Loucy (cell line): ENCODE results near the gene NTHL1.

Experiments used
- H2AFZ ChIP-seq: fragments of 200-600 bp; sonication (generic); 2 replicates; pipeline ENCODE4 v1.6.0; 2016; ENCODE audit warnings: antibody characterized with exemption, mild to moderate bottlenecking, low read length, moderate library complexity
- H3F3A ChIP-seq: fragments of 200-600 bp; 2 replicates; pipeline ENCODE4 v1.6.0; 2016; ENCODE audit warnings: antibody characterized with exemption, low read depth, mild to moderate bottlenecking
- H3K27me3 ChIP-seq: fragments of 200-600 bp; sonication (generic); 2 replicates; pipeline ENCODE4 v1.6.1; 2014; ENCODE audit warnings: low read length, mild to moderate bottlenecking; ENCODE audit not compliant: insufficient read depth, poor library complexity, severe bottlenecking
- H3K36me3 ChIP-seq: fragments of 200-600 bp; sonication (generic); 2 replicates; pipeline ENCODE4 v1.6.1; 2016; ENCODE audit warnings: low read length; ENCODE audit not compliant: insufficient read depth
- H3K4me1 ChIP-seq: fragments of 200-600 bp; sonication (generic); 2 replicates; pipeline ENCODE4 v1.5.1; 2014; ENCODE audit warnings: low read length, mild to moderate bottlenecking; ENCODE audit not compliant: insufficient read depth, poor library complexity, severe bottlenecking
- H3K4me2 ChIP-seq: fragments of 200-600 bp; sonication (generic); 2 replicates; pipeline ENCODE4 v1.6.0; 2014; ENCODE audit warnings: antibody characterized with exemption, low read length, low read depth, mild to moderate bottlenecking; ENCODE audit not compliant: poor library complexity, severe bottlenecking
- H3K4me3 ChIP-seq: fragments of 200-600 bp; sonication (generic); 2 replicates; pipeline ENCODE4 v1.5.1; 2014; ENCODE audit warnings: low read length, mild to moderate bottlenecking, mixed read lengths; ENCODE audit not compliant: poor library complexity, severe bottlenecking
- H3K79me2 ChIP-seq: fragments of 200-600 bp; sonication (generic); 2 replicates; pipeline ENCODE4 v1.6.1; 2014; ENCODE audit warnings: low read length; ENCODE audit not compliant: insufficient read depth
- H3K9ac ChIP-seq: fragments of 200-600 bp; sonication (generic); 2 replicates; pipeline ENCODE4 v1.6.0; 2014; ENCODE audit warnings: mild to moderate bottlenecking, low read depth, low read length, moderate library complexity; ENCODE audit not compliant: poor library complexity, severe bottlenecking
- H3K9me2 ChIP-seq: fragments of 200-600 bp; sonication (generic); replicated peaks from 2 replicates; pipeline ENCODE4 v1.6.1; 2016; ENCODE audit warnings: low read depth, low read length, mixed read lengths
- H3K9me3 ChIP-seq: fragments of 200-600 bp; sonication (generic); 2 replicates; pipeline ENCODE4 v1.6.1; 2014; ENCODE audit warnings: mild to moderate bottlenecking, antibody characterized with exemption, low read length, low read depth; ENCODE audit not compliant: insufficient read depth
- H4K20me1 ChIP-seq: fragments of 200-600 bp; sonication (generic); 2 replicates; pipeline ENCODE4 v1.6.0; 2014; ENCODE audit warnings: antibody characterized with exemption, low read length, mild to moderate bottlenecking; ENCODE audit not compliant: insufficient read depth, poor library complexity, severe bottlenecking
- CTCF ChIP-seq: fragments of 200-600 bp; sonication (generic); conservative IDR thresholded peaks from 2 replicates; pipeline ENCODE4 v1.5.1; 2014; ENCODE audit warnings: mild to moderate bottlenecking, antibody characterized with exemption, low read length
- EZH2phosphoT487 ChIP-seq: fragments of 200-600 bp; IDR thresholded peaks from 2 replicates; pipeline ENCODE4 v1.6.1; 2018; ENCODE audit warnings: antibody characterized with exemption, mild to moderate bottlenecking, moderate library complexity, borderline replicate concordance

NTHL1 gene

GRCh38 chr16:2001035-2001434, 46.6 kb downstream of the NTHL1 start:
- H3K4me2 ChIP-seq: no peak overlapping the region
- H3K36me3 ChIP-seq: peaks cover 31% of the 10 kb centered on the region; the same call in 1 of the 2 replicates

GRCh38 chr16:1999866-2000514, 47.6 kb downstream of the NTHL1 start:
- no peak overlapping the region for H3K9ac ChIP-seq
- no peak overlapping the region for H3K4me2 ChIP-seq
- peaks cover 4% of the 10 kb centered on the region for H4K20me1 ChIP-seq
- no peaks in the 10 kb centered on the region for H3K4me1 ChIP-seq
- no peaks in the 10 kb centered on the region for H3K9me2 ChIP-seq
- peaks cover 31% of the 10 kb centered on the region; the same call in 1 of the 2 replicates for H3K36me3 ChIP-seq
- H2AFZ ChIP-seq: no peak overlapping the region
- TF ChIP-seq CTCF (no peak), EZH2phosphoT487 (no peak)
- H3K4me3 ChIP-seq: no peak overlapping the region
- no peaks in the 10 kb centered on the region for H3F3A ChIP-seq
- no peaks in the 10 kb centered on the region for H3K9me3 ChIP-seq
- H3K79me2 ChIP-seq: peaks cover 11% of the 10 kb centered on the region; the same call in 1 of the 2 replicates
- H3K27me3 ChIP-seq: no peaks in the 10 kb centered on the region

More at GRCh38 chr16:2001035-2001434, 46.6 kb downstream of the NTHL1 start:
- peaks cover 21% of the 10 kb centered on the region; the same call in 1 of the 2 replicates for H3K79me2 ChIP-seq
- no peak overlapping the region for H3K4me3 ChIP-seq
- H3K9me3 ChIP-seq: no peaks in the 10 kb centered on the region
- no peak overlapping the region for H3K9ac ChIP-seq
- H3K27me3 ChIP-seq: no peaks in the 10 kb centered on the region
- H3F3A ChIP-seq: no peaks in the 10 kb centered on the region
- peaks cover 4% of the 10 kb centered on the region for H4K20me1 ChIP-seq
- H3K4me1 ChIP-seq: no peaks in the 10 kb centered on the region
- no peak for TF ChIP-seq EZH2phosphoT487
- TF ChIP-seq CTCF: no peak
- H3K9me2 ChIP-seq: no peaks in the 10 kb centered on the region
- H2AFZ ChIP-seq: no peak overlapping the region

- peaks cover 6% of the 10 kb centered on the region; the same call in 1 of the 2 replicates for H3K79me2 ChIP-seq
- peaks cover 31% of the 10 kb centered on the region; the same call in 1 of the 2 replicates for H3K36me3 ChIP-seq
- no peaks in the 10 kb centered on the region for H3K27me3 ChIP-seq
- H3K4me2 ChIP-seq: no peak overlapping the region
- H3K9ac ChIP-seq: no peak overlapping the region
- no peaks in the 10 kb centered on the region for H3K9me3 ChIP-seq
- H2AFZ ChIP-seq: no peak overlapping the region
- no peaks in the 10 kb centered on the region for H3K4me1 ChIP-seq
- no peaks in the 10 kb centered on the region for H3F3A ChIP-seq
- no peak overlapping the region for H3K4me3 ChIP-seq
- H4K20me1 ChIP-seq: peaks cover 4% of the 10 kb centered on the region
- H3K9me2 ChIP-seq: no peaks in the 10 kb centered on the region
- TF ChIP-seq EZH2phosphoT487 (no peak), CTCF (no peak)
Measured at GRCh38 chr16:1998852-1999801, 48.5 kb downstream of the NTHL1 start.
